ENCODE results near the gene SPAG16.

SPAG16 gene

GRCh38 chr2:214169281-214169680, 885.0 kb downstream of the SPAG16 start:
- Histone ChIP-seq H3K4me3 (no peak overlapping the region), H3K27me3 (no peaks in the 10 kb centered on the region), H3K9me3 (no peaks in the 10 kb centered on the region), H3K36me3 (no peaks in the 10 kb centered on the region), H3K27ac (no peak overlapping the region), H3K4me1 (no peaks in the 10 kb centered on the region)
- TF ChIP-seq, protein P1, sequence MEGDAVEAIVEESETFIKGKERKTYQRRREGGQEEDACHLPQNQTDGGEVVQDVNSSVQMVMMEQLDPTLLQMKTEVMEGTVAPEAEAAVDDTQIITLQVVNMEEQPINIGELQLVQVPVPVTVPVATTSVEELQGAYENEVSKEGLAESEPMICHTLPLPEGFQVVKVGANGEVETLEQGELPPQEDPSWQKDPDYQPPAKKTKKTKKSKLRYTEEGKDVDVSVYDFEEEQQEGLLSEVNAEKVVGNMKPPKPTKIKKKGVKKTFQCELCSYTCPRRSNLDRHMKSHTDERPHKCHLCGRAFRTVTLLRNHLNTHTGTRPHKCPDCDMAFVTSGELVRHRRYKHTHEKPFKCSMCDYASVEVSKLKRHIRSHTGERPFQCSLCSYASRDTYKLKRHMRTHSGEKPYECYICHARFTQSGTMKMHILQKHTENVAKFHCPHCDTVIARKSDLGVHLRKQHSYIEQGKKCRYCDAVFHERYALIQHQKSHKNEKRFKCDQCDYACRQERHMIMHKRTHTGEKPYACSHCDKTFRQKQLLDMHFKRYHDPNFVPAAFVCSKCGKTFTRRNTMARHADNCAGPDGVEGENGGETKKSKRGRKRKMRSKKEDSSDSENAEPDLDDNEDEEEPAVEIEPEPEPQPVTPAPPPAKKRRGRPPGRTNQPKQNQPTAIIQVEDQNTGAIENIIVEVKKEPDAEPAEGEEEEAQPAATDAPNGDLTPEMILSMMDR (IDR thresholded peaks at IDR 0.05) = no peak
- intact Hi-C loops (cut with DNase I; ENCODE audit: low total_unique reads) = no loop called here
- no peak for DNase-seq

DNA sequence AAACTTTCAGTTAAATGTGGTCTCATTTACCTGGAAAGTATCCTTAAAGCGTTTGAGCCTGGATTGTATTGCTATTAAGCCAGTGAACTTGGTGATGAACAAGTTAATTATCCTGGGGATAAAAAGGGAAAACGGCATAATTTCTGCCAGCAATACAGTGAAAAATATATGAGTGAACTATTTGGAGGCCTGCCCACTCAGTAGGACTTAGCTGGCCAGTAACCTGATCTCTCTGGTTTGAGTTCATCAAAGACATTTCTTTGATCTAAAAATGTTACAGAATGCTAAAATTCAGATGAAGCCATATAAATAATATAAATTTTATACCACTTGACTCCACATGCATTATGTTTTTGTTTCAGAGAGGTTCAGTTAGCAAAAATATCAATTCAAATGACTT, 885.5 kb downstream of the SPAG16 start:
- Histone ChIP-seq H3K36me3 (no peaks in the 10 kb centered on the region), H3K27me3 (no peaks in the 10 kb centered on the region), H3K9me3 (no peaks in the 10 kb centered on the region), H3K27ac (no peak overlapping the region), H3K4me1 (no peaks in the 10 kb centered on the region), H3K4me3 (no peak overlapping the region)
- intact Hi-C loops (cut with DNase I; ENCODE audit: low total_unique reads) = no loop called here
- no peak for DNase-seq
- TF ChIP-seq, protein P1 (IDR thresholded peaks at IDR 0.05) = no peak

- no peaks in the 10 kb centered on the region for H3K4me1 ChIP-seq
- DNase-seq = no peak
- no peaks in the 10 kb centered on the region for H3K9me3 ChIP-seq
- intact Hi-C loops (cut with DNase I; ENCODE audit: low total_unique reads) = no loop called here
- no peaks in the 10 kb centered on the region for H3K27me3 ChIP-seq
- no peaks in the 10 kb centered on the region for H3K36me3 ChIP-seq
- no peak overlapping the region for H3K27ac ChIP-seq
- H3K4me3 ChIP-seq = no peak overlapping the region
- TF ChIP-seq, protein P1 (IDR thresholded peaks at IDR 0.05) = no peak
Measured at GRCh38 chr2:214174563-214174962, 890.3 kb downstream of the SPAG16 start.

- Histone ChIP-seq H3K9me3 (no peaks in the 10 kb centered on the region), H3K4me3 (no peak overlapping the region), H3K36me3 (no peaks in the 10 kb centered on the region), H3K27ac (no peak overlapping the region), H3K4me1 (no peaks in the 10 kb centered on the region), H3K27me3 (no peaks in the 10 kb centered on the region)
- DNase-seq = no peak
- intact Hi-C loops (cut with DNase I; ENCODE audit: low total_unique reads) = no loop called here
- TF ChIP-seq, protein P1 (IDR thresholded peaks at IDR 0.05) = no peak
Measured at GRCh38 chr2:214180071-214180470, 895.8 kb downstream of the SPAG16 start.

DNA sequence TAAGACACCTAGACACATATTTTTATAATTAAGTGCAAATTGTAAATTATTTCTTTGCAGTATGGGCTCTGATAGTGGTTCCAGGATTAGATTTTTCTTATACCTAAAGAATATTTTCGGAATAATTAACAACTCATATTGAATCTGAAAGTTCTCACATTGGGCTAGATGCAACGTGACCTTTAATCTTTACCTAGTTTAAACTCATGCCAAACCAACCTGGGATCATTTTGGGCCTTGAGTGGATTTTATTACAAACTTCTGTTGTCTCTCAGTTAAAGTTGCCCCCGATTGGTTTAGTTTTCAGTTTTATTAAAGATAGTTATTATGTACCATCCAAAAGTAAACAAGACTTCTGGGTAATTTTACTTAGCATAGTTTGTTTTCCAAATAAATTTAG, 896.4 kb downstream of the SPAG16 start:
- TF ChIP-seq, protein P1 (IDR thresholded peaks at IDR 0.05) = no peak
- intact Hi-C loops (cut with DNase I; ENCODE audit: low total_unique reads) = no loop called here
- no peak for DNase-seq
- Histone ChIP-seq H3K27ac (no peak overlapping the region), H3K9me3 (no peaks in the 10 kb centered on the region), H3K36me3 (no peaks in the 10 kb centered on the region), H3K4me3 (no peak overlapping the region), H3K27me3 (no peaks in the 10 kb centered on the region), H3K4me1 (no peaks in the 10 kb centered on the region)

GRCh38 chr2:214184461-214184860, 900.2 kb downstream of the SPAG16 start:
- Histone ChIP-seq H3K27ac (no peak overlapping the region), H3K4me3 (no peak overlapping the region), H3K36me3 (no peaks in the 10 kb centered on the region), H3K9me3 (no peaks in the 10 kb centered on the region), H3K4me1 (no peaks in the 10 kb centered on the region), H3K27me3 (no peaks in the 10 kb centered on the region)
- intact Hi-C loops (cut with DNase I; ENCODE audit: low total_unique reads) = no loop called here
- TF ChIP-seq, protein P1 (IDR thresholded peaks at IDR 0.05) = no peak
- no peak for DNase-seq

Data from tibial artery (tissue), 4 donors.